Measurements from ENCODE around the gene SCAP. TPM values are rescaled to one million over a fixed set of nuclear protein-coding genes. Genes with fewer than 3 reads are reported as not detected.
A peak's percentile ranks its signal among the peaks of the same experiment; 100 is the strongest.
"Not testable (repeated sequence)": the region's sequence is repeated elsewhere in the genome, so short reads cannot be mapped to it uniquely, and the experiment has no call there.

SCAP gene
- total and polyA plus RNA-seq, 2 donors: 31.7 to 40.5 TPM

GRCh38 chr3:47370887-47371697 lies 104.6 kb downstream of the SCAP start:
- DNase-seq (ENCODE audit: low read depth in 6 of 9, low spot score in 9 of 9): peak in 2 of 9 donors; percentile 21 to 23

DNA sequence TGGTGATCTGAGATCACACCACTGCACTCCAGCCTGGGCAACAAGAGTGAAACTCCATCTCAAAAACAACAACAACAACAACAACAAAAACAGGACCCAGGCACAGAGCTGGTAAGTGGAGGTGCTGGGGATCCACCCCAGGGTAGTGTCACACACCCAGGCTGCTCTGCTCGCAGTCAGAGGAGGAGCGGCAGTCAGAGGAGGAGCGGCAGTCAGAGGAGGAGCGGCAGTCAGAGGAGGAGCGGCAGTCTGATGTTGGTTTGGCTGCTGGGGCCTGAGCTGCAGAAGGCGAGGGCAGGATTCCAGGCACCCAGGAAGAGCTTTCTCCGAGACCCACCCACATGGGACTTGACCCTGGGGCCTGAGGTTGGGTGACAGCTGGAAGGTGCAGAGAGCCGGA lies 105.7 kb downstream of the SCAP start:
- H3K4me1 ChIP-seq (ENCODE audit: control insufficient read depth in 2 of 2, insufficient read depth in 2 of 2, low read length in 2 of 2); H3K27ac ChIP-seq (ENCODE audit: low read depth in 1 of 2, low read length in 1 of 2); H3K9me3 ChIP-seq (ENCODE audit: control insufficient read depth in 2 of 2, insufficient read depth in 1 of 2, low read length in 1 of 2); DNase-seq (ENCODE audit: low read depth in 6 of 9, low spot score in 9 of 9); H3K27me3 ChIP-seq (ENCODE audit: control insufficient read depth in 2 of 2, insufficient read depth in 1 of 2, low read length in 1 of 2); H3K36me3 ChIP-seq (ENCODE audit: control insufficient read depth in 2 of 2, insufficient read depth in 2 of 2, low read length in 1 of 2); H3K4me3 ChIP-seq (ENCODE audit: low read length in 2 of 2): not testable (repeated sequence)
- WGBS: 96% methylated on average over 8 of the region's 8 CpGs

More at GRCh38 chr3:47370887-47371697, 104.6 kb downstream of the SCAP start:
- no peaks in the 10 kb centered on the region for H3K27me3 ChIP-seq (ENCODE audit: control insufficient read depth in 2 of 2, insufficient read depth in 1 of 2, low read length in 1 of 2)
- no peak overlapping the region for H3K4me3 ChIP-seq (ENCODE audit: low read length in 2 of 2)
- H3K36me3 ChIP-seq (ENCODE audit: control insufficient read depth in 2 of 2, insufficient read depth in 2 of 2, low read length in 1 of 2): no peaks in the 10 kb centered on the region
- no peaks in the 10 kb centered on the region for H3K4me1 ChIP-seq (ENCODE audit: control insufficient read depth in 2 of 2, insufficient read depth in 2 of 2, low read length in 2 of 2)
- 47% methylated on average over 13 of the region's 13 CpGs for WGBS
- H3K9me3 ChIP-seq (ENCODE audit: control insufficient read depth in 2 of 2, insufficient read depth in 1 of 2, low read length in 1 of 2): no peaks in the 10 kb centered on the region
- H3K27ac ChIP-seq (ENCODE audit: low read depth in 1 of 2, low read length in 1 of 2): no peak overlapping the region

GRCh38 chr3:47367631-47368030 lies 108.1 kb downstream of the SCAP start:
- 95% methylated on average over 7 of the region's 7 CpGs for WGBS
- no peak overlapping the region for H3K4me3 ChIP-seq (ENCODE audit: low read length in 2 of 2)

DNA sequence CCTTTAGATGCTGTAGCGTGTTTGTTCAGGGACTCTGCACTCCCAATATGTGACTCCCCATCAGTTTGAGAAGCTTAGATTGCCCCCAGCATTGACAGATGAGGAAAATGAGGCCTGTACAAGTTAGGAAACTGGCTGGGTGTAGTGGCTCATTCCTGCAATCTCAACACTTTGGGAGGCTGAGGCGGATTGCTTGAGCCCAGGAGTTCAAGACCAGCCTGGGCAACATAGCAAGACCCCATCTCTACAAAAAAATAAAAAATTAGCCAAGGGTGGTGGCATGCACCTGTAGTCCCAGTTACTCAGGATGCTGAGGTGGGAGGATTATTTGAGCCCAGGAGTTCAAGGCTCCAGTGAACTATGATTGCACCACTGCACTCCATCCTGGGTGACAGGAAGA lies 108.9 kb downstream of the SCAP start:
- peaks cover 0 to 8% of the 10 kb centered on the region in 2 donors for H3K9me3 ChIP-seq (ENCODE audit: control insufficient read depth in 2 of 2, insufficient read depth in 1 of 2, low read length in 1 of 2)
- no peaks in the 10 kb centered on the region for H3K27me3 ChIP-seq (ENCODE audit: control insufficient read depth in 2 of 2, insufficient read depth in 1 of 2, low read length in 1 of 2)
- no peak overlapping the region for H3K4me3 ChIP-seq (ENCODE audit: low read length in 2 of 2)
- no peak overlapping the region for H3K27ac ChIP-seq (ENCODE audit: low read depth in 1 of 2, low read length in 1 of 2)
- no peak for DNase-seq (ENCODE audit: low read depth in 6 of 9, low spot score in 9 of 9)
- H3K4me1 ChIP-seq (ENCODE audit: control insufficient read depth in 2 of 2, insufficient read depth in 2 of 2, low read length in 2 of 2): peaks cover 0 to 4% of the 10 kb centered on the region in 2 donors
- over 99% methylated on average over 2 of the region's 2 CpGs for whole genome bisulfite sequencing
- H3K36me3 ChIP-seq (ENCODE audit: control insufficient read depth in 2 of 2, insufficient read depth in 2 of 2, low read length in 1 of 2): no peaks in the 10 kb centered on the region

More at GRCh38 chr3:47367631-47368030, 108.1 kb downstream of the SCAP start:
- Histone ChIP-seq H3K27ac (ENCODE audit: low read depth in 1 of 2, low read length in 1 of 2) (no peak overlapping the region), H3K4me1 (ENCODE audit: control insufficient read depth in 2 of 2, insufficient read depth in 2 of 2, low read length in 2 of 2) (peaks cover 0 to 2% of the 10 kb centered on the region in 2 donors), H3K9me3 (ENCODE audit: control insufficient read depth in 2 of 2, insufficient read depth in 1 of 2, low read length in 1 of 2) (peaks cover 0 to 4% of the 10 kb centered on the region in 2 donors), H3K27me3 (ENCODE audit: control insufficient read depth in 2 of 2, insufficient read depth in 1 of 2, low read length in 1 of 2) (no peaks in the 10 kb centered on the region), H3K36me3 (ENCODE audit: control insufficient read depth in 2 of 2, insufficient read depth in 2 of 2, low read length in 1 of 2) (no peaks in the 10 kb centered on the region)
- DNase-seq (ENCODE audit: low read depth in 6 of 9, low spot score in 9 of 9): no peak

GRCh38 chr3:47365213-47366153 lies 110.3 kb downstream of the SCAP start:
- H3K4me3 ChIP-seq (ENCODE audit: low read length in 2 of 2): no peak overlapping the region

More at GRCh38 chr3:47365213-47366153, 110.3 kb downstream of the SCAP start:
- Histone ChIP-seq H3K36me3 (ENCODE audit: control insufficient read depth in 2 of 2, insufficient read depth in 2 of 2, low read length in 1 of 2) (no peaks in the 10 kb centered on the region), H3K27me3 (ENCODE audit: control insufficient read depth in 2 of 2, insufficient read depth in 1 of 2, low read length in 1 of 2) (no peaks in the 10 kb centered on the region), H3K9me3 (ENCODE audit: control insufficient read depth in 2 of 2, insufficient read depth in 1 of 2, low read length in 1 of 2) (peaks cover 0 to 9% of the 10 kb centered on the region in 2 donors), H3K4me1 (ENCODE audit: control insufficient read depth in 2 of 2, insufficient read depth in 2 of 2, low read length in 2 of 2) (peaks cover 0 to 4% of the 10 kb centered on the region in 2 donors), H3K27ac (ENCODE audit: low read depth in 1 of 2, low read length in 1 of 2) (no peak overlapping the region)
- 93% methylated on average over 11 of the region's 11 CpGs for WGBS
- no peak for DNase-seq (ENCODE audit: low read depth in 6 of 9, low spot score in 9 of 9)

Other genes with a start within 250 kb of the SCAP start
- gene KIF9, start 193.1 kb downstream of the SCAP start, total RNA-seq: 3.0 TPM
- gene KIF9, start 193.1 kb downstream of the SCAP start, polyA plus RNA-seq: 6.4 TPM
- gene KLHL18, start 193.0 kb downstream of the SCAP start, total RNA-seq: 8.0 TPM
- gene KLHL18, start 193.0 kb downstream of the SCAP start, polyA plus RNA-seq: 11.5 TPM
- 4.3 TPM for gene PTPN23, start 94.9 kb downstream of the SCAP start, total RNA-seq
- gene PTPN23, start 94.9 kb downstream of the SCAP start, polyA plus RNA-seq: 17.3 TPM
- 43.5 TPM for gene ELP6, start 37.8 kb upstream of the SCAP start, total RNA-seq
- gene ELP6, start 37.8 kb upstream of the SCAP start, polyA plus RNA-seq: 28.0 TPM
- 0.09 TPM for gene CSPG5, start 102.9 kb upstream of the SCAP start, total RNA-seq
- 0.25 TPM for gene CSPG5, start 102.9 kb upstream of the SCAP start, polyA plus RNA-seq